HG02798 (cell line): ENCODE data around the gene FAM186B.

Source experiments
- ATAC-seq: cut with Tn5 transposase; IDR thresholded peaks from one replicate; pipeline ENCODE4 v1.9.1; 2021; ENCODE audit warnings: mild to moderate bottlenecking; ENCODE audit not compliant: unreplicated experiment, poor library complexity

The FAM186B gene

DNA sequence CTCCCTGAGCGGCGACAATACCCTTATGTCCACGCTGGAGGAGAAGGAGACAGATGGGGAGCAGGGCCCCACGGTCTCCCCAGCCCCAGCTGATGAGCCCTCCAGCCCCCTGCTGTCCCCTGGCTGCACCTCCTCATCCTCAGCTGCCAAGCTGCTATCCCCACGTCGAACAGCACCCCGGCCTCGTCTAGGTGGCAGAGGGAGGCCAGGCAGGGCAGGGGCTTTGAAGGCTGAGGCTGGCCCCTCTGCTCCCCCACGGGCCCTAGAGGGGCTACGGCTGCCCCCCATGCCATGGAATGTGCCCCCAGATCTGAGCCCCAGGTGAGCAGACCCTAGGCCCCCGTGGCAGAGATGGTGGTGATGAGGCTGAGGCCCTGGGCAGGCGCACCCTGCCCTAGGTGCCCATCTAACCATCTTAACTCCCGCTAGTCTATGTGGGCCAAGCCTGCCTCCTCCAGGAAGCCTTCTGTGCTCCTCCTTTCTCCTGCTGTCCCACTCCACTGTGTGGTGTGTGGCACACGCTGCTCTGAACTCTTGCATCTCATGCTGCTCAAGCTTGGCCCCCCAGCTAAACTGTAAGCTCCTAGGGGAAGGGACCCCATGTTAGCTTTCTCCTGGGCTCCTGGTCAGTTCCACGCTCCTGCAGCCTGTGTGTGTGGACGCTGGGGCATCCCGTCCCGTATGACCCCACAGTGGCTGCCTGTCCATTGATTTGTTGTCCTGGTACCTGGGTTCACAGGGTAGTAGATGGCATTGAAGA is 49.6 kb downstream of the FAM186B start:
- no peak for ATAC-seq

- ATAC-seq = no peak
Measured at GRCh38 chr12:49554266-49554665, 51.2 kb downstream of the FAM186B start.

DNA sequence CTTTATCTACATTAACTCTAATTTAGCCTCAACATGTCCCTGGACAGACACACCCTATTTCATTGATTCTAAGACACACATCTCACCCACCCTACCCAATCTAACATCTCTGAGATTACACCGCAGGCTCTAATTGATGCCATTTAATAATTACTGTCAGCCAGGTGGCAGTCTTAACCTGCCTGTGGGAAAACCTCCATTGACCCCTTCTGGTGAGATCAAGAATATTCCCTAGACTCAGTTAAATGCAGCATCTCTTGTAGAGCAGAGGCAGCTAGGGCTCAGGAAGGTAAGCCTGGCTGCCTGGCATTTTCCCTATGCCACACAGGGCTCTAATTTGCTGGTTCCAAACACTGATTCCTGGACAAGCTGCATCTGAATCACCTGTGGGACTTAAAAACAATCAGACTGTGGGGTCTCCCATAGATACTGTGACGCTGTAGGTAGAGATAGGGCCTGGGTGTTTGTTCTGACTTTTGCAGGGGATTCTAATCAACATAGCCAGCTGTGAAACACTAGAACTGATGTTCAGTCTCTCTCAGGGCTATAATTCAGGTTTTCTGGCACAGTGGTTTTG is 51.8 kb downstream of the FAM186B start:
- ATAC-seq = no peak

GRCh38 chr12:49552899-49553298 is 52.5 kb downstream of the FAM186B start:
- ATAC-seq = no peak

DNA sequence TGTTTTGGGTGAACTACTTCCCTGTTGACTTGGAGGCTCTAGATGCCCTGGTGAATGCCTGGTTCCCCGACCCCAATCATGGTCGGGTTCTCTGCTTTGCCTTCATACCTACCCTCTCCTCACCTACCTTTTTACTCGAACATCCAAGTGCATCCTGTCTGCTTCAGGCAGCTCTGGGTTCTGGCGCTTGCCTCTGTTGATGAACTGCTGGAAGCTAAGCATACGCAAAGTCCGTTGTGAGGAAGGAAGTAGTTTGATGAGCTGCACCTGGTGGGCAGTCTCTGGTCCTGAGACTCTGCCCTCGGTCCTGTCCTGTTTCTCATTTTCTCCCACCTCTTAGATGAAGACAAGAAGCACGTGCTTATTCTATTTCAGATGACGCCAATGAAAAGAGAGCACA is 53.0 kb downstream of the FAM186B start:
- ATAC-seq = no peak

GRCh38 chr12:49552014-49552413 is 53.4 kb downstream of the FAM186B start:
- no peak for ATAC-seq

- ATAC-seq = no peak
Measured at GRCh38 chr12:49550693-49551252, 54.7 kb downstream of the FAM186B start.

DNA sequence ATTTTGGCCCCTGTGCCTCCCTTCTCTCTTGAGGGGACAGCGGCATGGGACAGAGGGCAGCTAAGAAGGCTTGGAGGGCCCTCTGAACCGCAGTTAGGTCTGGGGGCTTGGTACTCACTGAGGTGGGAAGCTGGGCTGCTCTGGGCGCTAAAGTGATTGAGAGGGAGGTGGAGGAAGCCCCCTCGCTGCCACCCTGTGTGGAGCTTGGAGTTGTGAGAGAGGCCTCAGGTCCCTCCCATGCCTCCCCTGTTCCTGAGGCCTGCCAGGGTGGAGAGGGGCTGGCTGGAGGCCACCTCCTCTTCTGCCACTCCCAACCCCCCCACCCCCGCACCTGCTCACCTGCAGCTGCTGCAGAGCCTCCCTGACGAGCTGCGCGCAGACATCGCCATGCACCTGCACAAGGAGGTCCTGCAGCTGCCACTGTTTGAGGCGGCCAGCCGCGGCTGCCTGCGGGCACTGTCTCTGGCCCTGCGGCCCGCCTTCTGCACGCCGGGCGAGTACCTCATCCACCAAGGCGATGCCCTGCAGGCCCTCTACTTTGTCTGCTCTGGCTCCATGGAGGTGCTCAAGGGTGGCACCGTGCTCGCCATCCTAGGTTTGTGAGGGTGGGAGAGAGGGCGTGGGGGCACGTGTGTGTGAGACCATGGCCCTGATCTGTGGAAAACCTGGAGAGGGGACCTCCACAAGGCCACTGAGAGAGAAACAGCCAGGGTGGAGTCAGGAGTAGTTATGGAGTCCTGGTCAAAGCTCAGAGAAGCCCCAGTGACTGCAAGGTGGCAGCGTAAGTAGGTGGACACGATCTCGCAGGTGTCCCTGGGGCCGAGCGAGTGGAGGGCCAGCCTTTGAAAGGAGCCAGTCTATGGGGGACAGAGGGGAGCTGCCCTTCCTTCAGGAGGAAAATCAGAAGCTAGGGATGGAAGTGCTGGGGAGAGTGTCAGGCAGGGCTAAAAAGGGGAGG is 55.4 kb downstream of the FAM186B start:
- ATAC-seq = no peak

- no peak for ATAC-seq
Measured at GRCh38 chr12:49548822-49549648, 56.4 kb downstream of the FAM186B start.

DNA sequence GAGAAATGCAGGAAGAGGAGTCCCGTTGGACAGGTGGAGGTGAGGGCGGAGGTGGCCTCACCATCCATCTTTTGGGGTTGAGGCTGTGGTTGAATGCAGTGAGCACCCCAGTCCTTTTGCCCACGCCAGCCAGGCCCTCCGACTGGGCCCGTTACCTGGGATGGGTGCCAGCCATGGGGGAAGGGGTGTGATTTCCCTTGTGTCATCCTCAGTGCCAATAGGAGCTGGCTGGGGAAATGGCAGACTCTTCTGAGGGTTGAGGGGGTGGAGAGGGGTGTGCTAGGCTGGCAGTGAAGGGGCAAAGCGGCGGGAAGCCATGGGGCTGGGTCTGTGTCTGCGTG is 57.0 kb downstream of the FAM186B start:
- ATAC-seq = no peak

DNA sequence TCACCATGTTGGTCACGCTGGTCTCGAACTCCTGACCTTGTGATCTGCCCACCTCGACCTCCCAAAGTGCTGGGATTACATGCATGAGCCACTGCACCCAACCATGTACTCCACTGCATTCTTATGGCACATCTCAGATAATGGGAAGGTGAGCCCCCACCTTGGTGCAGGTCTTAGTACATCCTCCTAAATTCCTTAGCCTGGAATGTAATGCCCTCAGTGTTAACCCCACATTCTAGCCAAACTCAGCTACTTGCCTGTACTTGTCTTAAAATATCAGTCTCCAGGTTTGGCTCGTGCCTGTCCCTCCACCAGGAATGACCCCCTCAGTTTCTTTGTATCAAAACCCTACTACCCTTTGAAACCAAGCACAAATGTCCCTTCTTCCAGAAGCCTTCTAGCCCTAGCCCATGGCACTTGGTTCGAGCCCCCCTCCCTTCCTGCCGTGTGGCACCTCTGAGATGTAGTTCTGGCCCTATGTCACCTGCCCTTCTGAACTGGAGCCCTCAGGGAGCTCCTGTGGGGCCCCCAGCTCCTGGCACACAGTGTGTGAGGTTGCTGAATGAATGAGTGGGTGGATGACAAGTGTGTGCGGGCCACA is 58.2 kb downstream of the FAM186B start:
- no peak for ATAC-seq

DNA sequence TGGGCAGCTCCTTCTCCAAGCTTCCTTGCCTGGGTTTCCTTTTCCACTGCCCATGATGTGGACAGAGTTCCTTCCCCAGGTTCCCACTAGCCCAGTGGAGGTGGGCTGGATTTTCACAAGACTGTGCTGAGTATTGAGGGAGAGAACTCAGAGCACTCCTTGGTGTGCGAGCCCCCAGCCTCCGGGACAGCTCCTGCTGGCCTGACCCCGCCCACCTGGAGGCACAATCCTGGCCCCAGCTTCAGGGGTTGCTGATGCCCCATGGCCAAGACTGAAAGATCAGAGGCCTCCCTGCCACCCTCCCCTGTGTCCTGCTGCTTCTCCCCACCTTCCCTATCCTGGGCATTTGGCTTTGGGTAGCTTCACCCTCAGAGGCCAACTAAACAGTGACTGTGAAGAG is 59.0 kb downstream of the FAM186B start:
- no peak for ATAC-seq

DNA sequence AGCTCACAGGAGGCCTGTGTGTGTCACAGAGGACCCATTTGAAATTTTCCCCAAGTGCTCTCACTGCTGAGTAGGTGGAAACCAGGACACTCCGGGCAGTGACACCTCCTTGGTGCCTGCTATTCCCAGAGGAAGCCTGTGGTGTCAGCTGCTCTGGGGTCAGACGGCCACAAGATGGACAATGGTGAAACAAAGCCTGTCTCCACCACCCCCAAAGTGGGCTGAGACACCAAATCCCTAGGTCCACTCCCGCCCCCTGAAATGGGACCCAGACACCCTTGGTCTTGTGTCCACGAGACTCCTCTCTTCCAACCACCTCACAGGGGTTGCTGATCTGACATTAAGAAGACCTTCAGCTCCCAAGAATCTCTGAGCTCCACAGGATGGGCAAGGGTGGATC is 59.6 kb downstream of the FAM186B start:
- no peak for ATAC-seq

DNA sequence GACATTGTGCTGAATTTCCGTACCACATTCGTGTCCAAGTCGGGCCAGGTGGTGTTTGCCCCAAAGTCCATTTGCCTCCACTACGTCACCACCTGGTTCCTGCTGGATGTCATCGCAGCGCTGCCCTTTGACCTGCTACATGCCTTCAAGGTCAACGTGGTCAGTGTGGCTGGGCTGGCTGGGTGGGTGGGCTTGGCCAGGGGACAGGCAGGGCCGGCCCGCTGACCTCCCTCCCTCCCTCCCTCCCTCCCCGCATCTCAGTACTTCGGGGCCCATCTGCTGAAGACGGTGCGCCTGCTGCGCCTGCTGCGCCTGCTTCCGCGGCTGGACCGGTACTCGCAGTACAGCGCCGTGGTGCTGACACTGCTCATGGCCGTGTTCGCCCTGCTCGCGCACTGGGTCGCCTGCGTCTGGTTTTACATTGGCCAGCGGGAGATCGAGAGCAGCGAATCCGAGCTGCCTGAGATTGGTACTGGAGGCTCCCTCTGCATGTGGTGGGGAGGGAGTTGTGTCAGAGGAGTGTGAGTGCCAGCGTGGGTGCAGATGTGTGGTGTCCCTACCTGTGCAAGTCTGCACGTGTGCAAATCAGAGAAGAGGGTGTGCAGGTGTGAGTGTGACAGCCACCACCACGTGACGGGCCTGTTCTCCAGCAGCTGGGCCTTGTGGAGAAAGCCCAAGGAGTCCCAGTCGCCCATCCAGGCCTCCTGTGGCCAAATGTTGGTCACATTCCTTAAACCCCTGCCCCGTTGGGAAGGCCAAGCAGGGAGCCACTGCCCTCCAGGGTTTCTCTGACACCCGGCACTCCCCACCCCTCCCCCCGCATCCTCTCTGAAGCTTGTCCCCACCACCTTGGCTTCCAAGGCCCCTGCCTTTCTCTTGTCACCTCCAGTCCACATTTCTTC is 61.3 kb downstream of the FAM186B start:
- ATAC-seq = no peak

- ATAC-seq = no peak
Measured at GRCh38 chr12:49543221-49543913, 62.1 kb downstream of the FAM186B start.

- no peak for ATAC-seq
Measured at GRCh38 chr12:49542592-49543160, 62.8 kb downstream of the FAM186B start.

- no peak for ATAC-seq
Measured at GRCh38 chr12:49541911-49542505, 63.4 kb downstream of the FAM186B start.
